22Rv1 (cell line): Measurements from ENCODE around the gene DLL3.
A peak's percentile ranks its signal among the peaks of the same experiment; 100 is the strongest.

Experiments
- H3K27ac ChIP-seq: fragments of 450-650 bp; 2 replicates; pipeline ENCODE4 v1.5.1; 2017
- CTCF ChIP-seq: fragments of 450-650 bp; IDR thresholded peaks from 2 replicates; pipeline ENCODE4 v1.5.1; 2017; ENCODE audit warnings: mild to moderate bottlenecking
- ZFX ChIP-seq: fragments of 450-650 bp; IDR thresholded peaks from 2 replicates; pipeline ENCODE4 v1.6.1; 2017; ENCODE audit warnings: antibody characterized with exemption, borderline replicate concordance

DLL3 gene

GRCh38 chr19:39533791-39534190, 35.0 kb downstream of the DLL3 start:
- no peak overlapping the region for H3K27ac ChIP-seq
- no peak for TF ChIP-seq CTCF
- no peak for TF ChIP-seq ZFX

GRCh38 chr19:39539165-39539517, 40.4 kb downstream of the DLL3 start:
- peak overlapping the region; percentile 79 for H3K27ac ChIP-seq
- TF ChIP-seq CTCF (no peak), ZFX (no peak)

- TF ChIP-seq CTCF (peak; percentile 90), ZFX (no peak)
- peak within 1 kb of the TSS; percentile 79 for H3K27ac ChIP-seq
Observed at GRCh38 chr19:39539518-39540332, 41.0 kb downstream of the DLL3 start, which contains the start of gene EID2. TSS of gene EID2 (minus strand) at chr19:39540161. CDS start at chr19:39540079, 82 bp downstream.

GRCh38 chr19:39540333-39540673, 41.6 kb downstream of the DLL3 start:
- peak overlapping the region; percentile 79 for H3K27ac ChIP-seq

GRCh38 chr19:39542206-39542605, 43.5 kb downstream of the DLL3 start:
- TF ChIP-seq ZFX (no peak), CTCF (no peak)
- H3K27ac ChIP-seq, result no peak overlapping the region; the same call in 1 of the 2 replicates

More at GRCh38 chr19:39540333-39540673, 41.6 kb downstream of the DLL3 start:
- TF ChIP-seq ZFX, result no peak
- peak; percentile 64 for TF ChIP-seq CTCF

- no peak overlapping the region for H3K27ac ChIP-seq
- TF ChIP-seq CTCF (no peak), ZFX (no peak)
Observed at GRCh38 chr19:39543477-39543857, 44.7 kb downstream of the DLL3 start.

- TF ChIP-seq CTCF, result no peak
- TF ChIP-seq ZFX, result no peak
- no peak overlapping the region for H3K27ac ChIP-seq
Observed at GRCh38 chr19:39544226-39544903, 45.6 kb downstream of the DLL3 start.
